HCEC 1CT (cell line): Measurements from ENCODE around the gene XRCC6.
"Not testable (repeated sequence)": the region's sequence is repeated elsewhere in the genome, so short reads cannot be mapped to it uniquely, and the experiment has no call there.

ENCODE experiments used
- DNase-seq: peaks from one replicate; pipeline ENCODE4 v3.0.0-alpha.2; 2017

XRCC6 gene

GRCh38 chr22:41621099-41621910, at the start of gene XRCC6:
Gene XRCC6 (plus strand): TSS chr22:41621295. CDS start chr22:41622005, 710 bp downstream.
- peak; percentile 100 for DNase-seq

- DNase-seq: no peak
Observed at GRCh38 chr22:41571786-41572185, 49.3 kb upstream of the XRCC6 start.

GRCh38 chr22:41572305-41572704, 48.8 kb upstream of the XRCC6 start:
- DNase-seq: not testable (repeated sequence)

- no peak for DNase-seq
Observed at GRCh38 chr22:41573677-41574076, 47.4 kb upstream of the XRCC6 start.

GRCh38 chr22:41574847-41575381, 46.2 kb upstream of the XRCC6 start:
- DNase-seq: no peak

GRCh38 chr22:41575533-41575932, 45.6 kb upstream of the XRCC6 start:
- DNase-seq: no peak

GRCh38 chr22:41576877-41577276, 44.2 kb upstream of the XRCC6 start:
- DNase-seq: peak; percentile 46

- no peak for DNase-seq
Observed at GRCh38 chr22:41578114-41578513, 43.0 kb upstream of the XRCC6 start.

GRCh38 chr22:41578818-41579217, 42.3 kb upstream of the XRCC6 start:
- DNase-seq: no peak

- DNase-seq: no peak
Observed at GRCh38 chr22:41579297-41579996, 41.6 kb upstream of the XRCC6 start.

- DNase-seq: no peak
Observed at GRCh38 chr22:41579997-41580355, 41.1 kb upstream of the XRCC6 start.

- DNase-seq: no peak
Observed at GRCh38 chr22:41582694-41583093, 38.4 kb upstream of the XRCC6 start.

GRCh38 chr22:41584881-41585280, 36.2 kb upstream of the XRCC6 start:
- DNase-seq: no peak

GRCh38 chr22:41585898-41586297, 35.2 kb upstream of the XRCC6 start:
- no peak for DNase-seq

- no peak for DNase-seq
Observed at GRCh38 chr22:41587347-41587723, 33.8 kb upstream of the XRCC6 start.

GRCh38 chr22:41589391-41590241, 31.5 kb upstream of the XRCC6 start, which contains the start of gene PMM1:
Gene PMM1 (minus strand): TSS chr22:41589840. CDS start chr22:41589805, 35 bp downstream.
- DNase-seq: peak; percentile 99

- not testable (repeated sequence) for DNase-seq
Observed at GRCh38 chr22:41593336-41593960, 27.6 kb upstream of the XRCC6 start.

GRCh38 chr22:41595703-41596102, 25.4 kb upstream of the XRCC6 start:
- no peak for DNase-seq

- peak; percentile 47 for DNase-seq
Observed at GRCh38 chr22:41596776-41597634, 24.1 kb upstream of the XRCC6 start.

GRCh38 chr22:41597635-41597953, 23.5 kb upstream of the XRCC6 start:
- no peak for DNase-seq

GRCh38 chr22:41598081-41598480, 23.0 kb upstream of the XRCC6 start:
- peak; percentile 83 for DNase-seq
